Prostate gland (tissue), 2 donors: Measurements from ENCODE around the gene NAA38.

ENCODE experiments used
- CTCF ChIP-seq, 4 experiments: fragments of 200-600 bp in 2 of 4; fragments of 450-650 bp in 2 of 4; sonication (generic) in 2 of 4; IDR thresholded peaks; 1 replicate in 3 of 4; 2 replicates in 1 of 4; pipeline ENCODE4 v1.5.1; 2016 to 2019; ENCODE audit warnings: antibody characterized with exemption in 4 of 4, mild to moderate bottlenecking in 2 of 4, moderate library complexity in 2 of 4
- POLR2A ChIP-seq: fragments of 450-650 bp; IDR thresholded peaks from one replicate; pipeline ENCODE4 v1.6.1; 2016; ENCODE audit warnings: antibody characterized with exemption, mild to moderate bottlenecking
- POLR2AphosphoS5 ChIP-seq: sonication (generic); formaldehyde crosslinking; IDR thresholded peaks from one replicate; pipeline ENCODE4 v1.6.1; 2017; ENCODE audit warnings: antibody characterized with exemption

- TF ChIP-seq CTCF (IDR thresholded peaks at IDR 0.05), result no peak
- no peak for TF ChIP-seq POLR2A
- TF ChIP-seq POLR2AphosphoS5, result no peak
These were observed 10.3 kb downstream of the NAA38 start for GRCh38 chr17:7846765-7847661.
